ENCODE measurements around the gene ABLIM3. TPM values are rescaled to one million over a fixed set of nuclear protein-coding genes. Genes with fewer than 3 reads are reported as not detected.

The ABLIM3 gene
- total RNA-seq, 1 donor from 2014 or later, result 0.64 TPM

GRCh38 chr5:149118463-149118862 lies 22.8 kb upstream of the ABLIM3 start:
- peaks cover 10% of the 10 kb centered on the region for H3K4me1 Mint-ChIP-seq (ENCODE audit: unreplicated experiment)
- no peak overlapping the region for H3K4me3 Mint-ChIP-seq (ENCODE audit: unreplicated experiment)
- H3K27me3 Mint-ChIP-seq (ENCODE audit: unreplicated experiment), result peaks cover 21% of the 10 kb centered on the region
- no peak overlapping the region for H3K27ac Mint-ChIP-seq (ENCODE audit: unreplicated experiment)
- TF ChIP-seq, protein P1, sequence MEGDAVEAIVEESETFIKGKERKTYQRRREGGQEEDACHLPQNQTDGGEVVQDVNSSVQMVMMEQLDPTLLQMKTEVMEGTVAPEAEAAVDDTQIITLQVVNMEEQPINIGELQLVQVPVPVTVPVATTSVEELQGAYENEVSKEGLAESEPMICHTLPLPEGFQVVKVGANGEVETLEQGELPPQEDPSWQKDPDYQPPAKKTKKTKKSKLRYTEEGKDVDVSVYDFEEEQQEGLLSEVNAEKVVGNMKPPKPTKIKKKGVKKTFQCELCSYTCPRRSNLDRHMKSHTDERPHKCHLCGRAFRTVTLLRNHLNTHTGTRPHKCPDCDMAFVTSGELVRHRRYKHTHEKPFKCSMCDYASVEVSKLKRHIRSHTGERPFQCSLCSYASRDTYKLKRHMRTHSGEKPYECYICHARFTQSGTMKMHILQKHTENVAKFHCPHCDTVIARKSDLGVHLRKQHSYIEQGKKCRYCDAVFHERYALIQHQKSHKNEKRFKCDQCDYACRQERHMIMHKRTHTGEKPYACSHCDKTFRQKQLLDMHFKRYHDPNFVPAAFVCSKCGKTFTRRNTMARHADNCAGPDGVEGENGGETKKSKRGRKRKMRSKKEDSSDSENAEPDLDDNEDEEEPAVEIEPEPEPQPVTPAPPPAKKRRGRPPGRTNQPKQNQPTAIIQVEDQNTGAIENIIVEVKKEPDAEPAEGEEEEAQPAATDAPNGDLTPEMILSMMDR (IDR thresholded peaks at IDR 0.05), result no peak
- no peaks in the 10 kb centered on the region for H3K36me3 Mint-ChIP-seq (ENCODE audit: unreplicated experiment)
- H3K9me3 Mint-ChIP-seq (ENCODE audit: unreplicated experiment), result no peaks in the 10 kb centered on the region
- DNase-seq (ENCODE audit: extremely low spot score, unreplicated experiment), result no peak

DNA sequence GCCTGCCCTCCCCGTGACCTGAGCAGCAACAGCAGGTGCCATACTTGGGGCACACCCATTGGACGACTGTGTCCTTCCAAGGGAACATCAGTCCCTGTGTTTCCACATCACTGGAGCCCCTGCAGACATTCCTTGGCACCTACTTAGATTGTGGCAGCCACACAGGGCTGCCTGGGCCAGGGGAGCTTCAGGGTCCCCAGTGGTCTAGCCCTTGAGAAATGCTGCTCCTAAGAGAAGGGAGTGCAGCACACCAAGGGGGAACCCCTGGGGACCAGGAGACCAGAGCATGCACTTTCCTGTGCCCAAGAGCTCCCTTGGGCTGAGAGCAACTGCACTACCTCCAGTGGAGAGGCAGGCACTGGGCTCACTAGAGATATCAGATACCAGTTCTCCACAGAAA lies 20.1 kb upstream of the ABLIM3 start:
- Mint-ChIP-seq H3K36me3 (ENCODE audit: unreplicated experiment) (no peaks in the 10 kb centered on the region), H3K4me3 (ENCODE audit: unreplicated experiment) (no peak overlapping the region), H3K4me1 (ENCODE audit: unreplicated experiment) (no peaks in the 10 kb centered on the region), H3K27ac (ENCODE audit: unreplicated experiment) (no peak overlapping the region), H3K27me3 (ENCODE audit: unreplicated experiment) (peaks cover 25% of the 10 kb centered on the region), H3K9me3 (ENCODE audit: unreplicated experiment) (no peaks in the 10 kb centered on the region)
- TF ChIP-seq, protein P1 (IDR thresholded peaks at IDR 0.05), result no peak
- DNase-seq (ENCODE audit: extremely low spot score, unreplicated experiment), result no peak

DNA sequence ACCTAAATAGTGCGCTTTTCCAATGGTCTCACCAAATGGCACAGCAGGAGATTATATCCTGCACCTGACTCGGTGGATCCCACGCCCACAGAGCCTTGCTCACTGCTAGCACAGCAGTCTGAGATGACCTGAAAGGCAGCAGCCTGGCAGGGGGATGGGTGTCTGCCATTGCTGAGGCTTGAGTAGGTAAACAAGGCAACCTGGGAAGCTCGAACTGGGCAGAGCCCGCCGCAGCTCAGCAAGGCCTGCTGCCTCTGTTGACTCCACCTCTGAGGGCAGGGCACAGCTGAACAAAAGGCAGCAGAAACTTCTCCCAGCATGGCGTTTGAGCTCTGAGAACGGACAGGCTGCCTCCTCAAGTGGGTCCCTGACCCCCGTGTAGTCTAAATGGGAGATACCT lies 18.1 kb upstream of the ABLIM3 start:
- H3K27me3 Mint-ChIP-seq (ENCODE audit: unreplicated experiment), result peaks cover 16% of the 10 kb centered on the region
- no peak overlapping the region for H3K4me3 Mint-ChIP-seq (ENCODE audit: unreplicated experiment)

DNA sequence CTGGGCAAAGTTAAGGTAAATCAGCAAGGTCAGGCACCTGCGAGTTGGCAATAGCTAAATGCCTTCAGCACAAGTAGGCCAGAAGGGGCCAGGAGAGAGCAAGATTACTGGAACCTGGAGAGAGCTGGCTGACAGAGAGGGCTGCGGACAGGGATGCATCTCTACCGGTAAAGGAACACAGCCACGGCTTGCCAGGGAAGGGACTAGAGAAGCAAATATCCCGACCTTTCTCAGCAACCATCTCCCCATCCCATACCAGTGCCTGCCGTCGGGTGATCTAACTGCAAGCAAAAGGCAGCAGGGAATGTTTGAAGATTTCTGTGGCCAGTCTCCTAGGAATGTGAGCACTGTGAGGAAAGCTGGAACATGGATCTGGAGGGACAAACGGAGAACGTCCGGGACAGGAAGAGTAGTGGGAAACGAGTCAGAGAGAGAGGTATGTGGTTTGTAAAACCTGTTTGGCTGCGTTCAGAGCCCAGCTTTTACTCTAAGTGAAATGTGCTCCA lies 15.9 kb upstream of the ABLIM3 start:
- no peak overlapping the region for H3K4me3 Mint-ChIP-seq (ENCODE audit: unreplicated experiment)
- H3K36me3 Mint-ChIP-seq (ENCODE audit: unreplicated experiment), result no peaks in the 10 kb centered on the region
- no peaks in the 10 kb centered on the region for H3K9me3 Mint-ChIP-seq (ENCODE audit: unreplicated experiment)
- no peaks in the 10 kb centered on the region for H3K4me1 Mint-ChIP-seq (ENCODE audit: unreplicated experiment)
- no peak for DNase-seq (ENCODE audit: extremely low spot score, unreplicated experiment)
- H3K27me3 Mint-ChIP-seq (ENCODE audit: unreplicated experiment), result peaks cover 5% of the 10 kb centered on the region
- TF ChIP-seq, protein P1 (IDR thresholded peaks at IDR 0.05), result peak; percentile 16
- no peak overlapping the region for H3K27ac Mint-ChIP-seq (ENCODE audit: unreplicated experiment)

More for the DNA sequence above, 18.1 kb upstream of the ABLIM3 start:
- no peak for DNase-seq (ENCODE audit: extremely low spot score, unreplicated experiment)
- Mint-ChIP-seq H3K36me3 (ENCODE audit: unreplicated experiment) (no peaks in the 10 kb centered on the region), H3K9me3 (ENCODE audit: unreplicated experiment) (no peaks in the 10 kb centered on the region), H3K27ac (ENCODE audit: unreplicated experiment) (no peak overlapping the region), H3K4me1 (ENCODE audit: unreplicated experiment) (no peaks in the 10 kb centered on the region)
- TF ChIP-seq, protein P1 (IDR thresholded peaks at IDR 0.05), result no peak

DNA sequence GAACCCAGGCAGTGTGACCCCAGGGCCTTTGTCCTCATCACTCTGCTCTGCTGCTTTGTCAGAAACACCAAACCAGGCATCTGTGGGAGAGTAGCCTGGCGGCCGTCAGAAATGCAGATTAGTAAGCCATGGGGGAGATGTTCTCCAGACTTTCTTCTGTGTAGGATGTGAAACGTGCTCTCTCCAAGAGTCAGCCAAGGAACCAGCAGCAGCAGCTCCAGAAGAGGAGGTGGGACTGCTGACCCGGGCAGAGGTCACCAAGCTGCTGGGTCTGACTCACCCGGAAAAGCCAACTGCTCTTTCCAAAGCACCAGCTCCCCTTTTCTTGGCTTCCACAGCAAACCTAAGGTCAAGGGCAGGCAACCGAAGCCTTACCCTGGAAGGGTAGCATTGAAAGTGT lies 14.4 kb upstream of the ABLIM3 start:
- TF ChIP-seq, protein P1 (IDR thresholded peaks at IDR 0.05), result no peak
- H3K27me3 Mint-ChIP-seq (ENCODE audit: unreplicated experiment), result peaks cover 5% of the 10 kb centered on the region
- DNase-seq (ENCODE audit: extremely low spot score, unreplicated experiment), result no peak
- no peak overlapping the region for H3K27ac Mint-ChIP-seq (ENCODE audit: unreplicated experiment)
- peaks cover 3% of the 10 kb centered on the region for H3K4me1 Mint-ChIP-seq (ENCODE audit: unreplicated experiment)
- H3K4me3 Mint-ChIP-seq (ENCODE audit: unreplicated experiment), result no peak overlapping the region
- no peaks in the 10 kb centered on the region for H3K9me3 Mint-ChIP-seq (ENCODE audit: unreplicated experiment)
- no peaks in the 10 kb centered on the region for H3K36me3 Mint-ChIP-seq (ENCODE audit: unreplicated experiment)
